NOMO-1 treated with dmso at 0.1 percent for 144 hours (cell line): ENCODE data around the gene EDEM3.
"Not testable (repeated sequence)": the region's sequence is repeated elsewhere in the genome, so short reads cannot be mapped to it uniquely, and the experiment has no call there.

Experiments used
- DNase-seq: peaks from one replicate; lab custom pipeline; 2025; ENCODE audit not compliant: unreplicated experiment; lab: John Stamatoyannopoulos, UW

Gene EDEM3

DNA sequence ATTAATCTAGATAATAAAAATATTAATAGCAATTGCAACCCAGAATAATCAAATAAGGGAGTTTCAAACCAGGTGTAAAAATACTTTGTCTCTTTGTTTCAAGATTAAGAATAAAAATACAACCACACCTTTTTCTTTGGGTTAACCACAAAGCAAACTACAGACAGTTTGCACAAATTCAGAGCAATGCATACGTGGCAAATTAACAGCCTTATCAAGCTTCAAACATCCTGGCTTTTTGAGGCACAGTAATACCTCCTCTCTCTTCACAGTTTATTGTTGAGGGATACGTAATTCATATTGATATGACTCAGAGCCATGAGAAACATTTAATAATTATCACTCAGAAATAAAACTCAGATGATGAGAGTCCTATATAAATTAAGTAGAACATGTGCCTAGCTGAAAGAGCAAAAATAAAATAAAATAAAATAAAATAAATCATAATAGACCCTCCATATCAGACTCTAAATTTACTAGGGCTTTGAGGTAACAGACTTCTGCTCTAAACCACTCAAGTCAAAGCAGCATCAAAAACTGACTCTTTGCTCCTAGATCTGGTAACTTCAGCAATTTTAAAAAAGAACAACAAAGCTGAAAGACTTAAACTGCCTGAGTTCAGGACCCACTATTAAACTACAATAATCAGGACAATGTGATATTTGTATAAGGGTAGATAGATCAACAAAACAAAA is 11.4 kb downstream of the EDEM3 start:
- no peak for DNase-seq

DNA sequence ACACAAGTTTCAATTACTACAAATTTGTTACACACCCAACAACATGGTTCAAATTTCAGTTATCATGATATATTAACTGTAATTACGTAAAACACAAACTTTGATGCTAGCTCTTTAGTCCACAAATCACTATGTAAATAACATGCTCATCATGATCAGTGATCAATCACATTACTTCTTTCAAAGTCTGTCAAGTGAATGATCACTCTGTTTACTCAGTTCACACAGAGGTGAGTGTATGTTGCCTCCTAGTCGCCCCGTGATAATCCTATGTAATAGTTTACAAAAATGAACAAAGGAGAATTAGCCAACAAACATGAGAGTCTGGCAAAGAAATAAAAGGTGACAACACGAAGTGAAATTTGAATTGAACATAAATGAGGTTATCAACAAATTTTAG is 14.3 kb downstream of the EDEM3 start:
- DNase-seq: no peak

DNA sequence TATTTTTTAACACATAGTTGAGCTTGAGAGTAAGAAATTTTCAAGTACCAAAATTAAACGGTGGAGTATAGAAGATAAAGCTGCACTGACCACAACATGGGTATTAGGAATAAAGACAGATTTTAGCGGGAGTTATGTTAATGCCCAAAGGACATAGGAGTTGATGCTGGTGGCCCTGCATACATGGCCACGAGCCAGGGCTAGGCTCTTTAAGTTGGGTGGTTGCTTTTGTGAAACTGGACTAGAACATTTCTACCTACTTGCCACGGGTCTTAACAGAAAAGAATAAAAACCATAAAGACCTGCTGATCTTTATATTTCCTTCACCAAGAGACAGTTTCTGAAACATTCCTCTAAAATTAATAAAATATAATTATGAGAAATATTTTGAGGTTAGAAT is 14.9 kb downstream of the EDEM3 start:
- DNase-seq: no peak

DNA sequence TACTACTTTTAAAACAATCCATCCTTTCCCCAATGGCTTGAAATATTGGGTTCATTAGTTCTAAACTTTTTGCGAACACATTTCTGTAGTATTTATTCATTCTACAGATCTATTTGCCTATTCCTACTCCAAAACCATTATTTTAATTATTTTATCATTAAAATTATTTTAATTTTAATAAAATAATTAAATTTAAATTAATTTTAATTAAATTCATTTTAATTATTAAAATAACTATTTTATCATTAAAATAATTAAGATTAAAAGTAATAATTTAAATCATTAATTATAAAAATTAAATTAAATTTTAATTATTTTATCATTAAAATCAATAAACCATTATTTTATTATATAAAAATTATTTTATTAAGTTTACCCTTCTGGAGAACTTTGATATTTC is 15.6 kb downstream of the EDEM3 start:
- DNase-seq: no peak

DNA sequence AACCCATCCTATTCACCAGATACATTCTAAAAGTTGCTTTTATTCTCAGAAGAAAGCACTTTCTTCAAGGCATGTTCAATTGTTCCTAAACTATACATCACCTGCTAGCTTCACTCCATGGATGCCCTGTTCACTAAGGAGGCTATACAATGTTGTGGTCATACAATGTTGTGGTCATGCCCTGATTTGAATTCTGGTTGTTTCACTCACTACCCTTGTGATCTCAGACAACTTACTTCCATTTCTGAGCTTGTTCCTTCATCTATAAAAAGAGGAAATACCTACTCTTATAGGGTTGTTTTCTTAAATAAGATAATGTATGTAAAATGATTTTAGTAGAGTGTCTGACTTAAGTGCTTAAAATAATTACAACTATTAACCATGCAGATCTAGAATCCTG is 19.7 kb downstream of the EDEM3 start:
- DNase-seq: no peak

DNA sequence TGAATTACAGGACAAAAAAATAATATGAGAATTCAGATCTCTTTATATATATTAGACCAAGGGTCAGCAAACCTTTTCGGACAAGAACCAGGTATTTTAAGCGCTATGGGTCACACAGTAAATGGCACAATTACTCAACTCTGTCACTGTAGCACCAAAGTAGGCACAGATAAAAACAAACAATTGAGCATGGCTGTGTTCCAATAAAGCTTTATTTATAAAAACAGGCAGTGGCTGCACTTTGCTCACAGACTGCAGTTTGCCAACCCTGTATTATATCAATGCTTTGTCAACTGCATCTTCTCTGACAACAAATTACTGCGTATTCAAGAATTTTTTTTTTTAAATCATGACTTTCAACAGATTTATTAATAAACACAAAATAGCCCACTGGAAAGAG is 29.8 kb downstream of the EDEM3 start:
- no peak for DNase-seq

DNA sequence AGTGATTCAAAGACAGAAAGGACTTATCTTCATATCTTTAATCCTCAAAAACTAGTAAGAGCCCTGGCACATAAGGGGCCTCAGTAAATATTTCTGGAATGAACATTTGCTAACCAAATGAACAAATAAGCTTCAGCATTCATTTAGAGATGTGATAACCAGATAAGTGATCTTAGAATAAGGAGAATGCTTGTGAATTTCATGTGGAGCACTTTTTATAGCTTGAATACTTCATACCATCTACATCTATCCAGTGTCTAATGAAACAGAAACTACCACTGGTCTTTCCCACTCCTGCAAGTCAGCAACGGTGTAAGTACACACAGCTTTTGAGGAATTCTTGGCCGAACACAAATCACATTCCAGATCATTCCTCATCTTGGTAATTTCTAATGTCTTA is 38.5 kb downstream of the EDEM3 start:
- no peak for DNase-seq

DNA sequence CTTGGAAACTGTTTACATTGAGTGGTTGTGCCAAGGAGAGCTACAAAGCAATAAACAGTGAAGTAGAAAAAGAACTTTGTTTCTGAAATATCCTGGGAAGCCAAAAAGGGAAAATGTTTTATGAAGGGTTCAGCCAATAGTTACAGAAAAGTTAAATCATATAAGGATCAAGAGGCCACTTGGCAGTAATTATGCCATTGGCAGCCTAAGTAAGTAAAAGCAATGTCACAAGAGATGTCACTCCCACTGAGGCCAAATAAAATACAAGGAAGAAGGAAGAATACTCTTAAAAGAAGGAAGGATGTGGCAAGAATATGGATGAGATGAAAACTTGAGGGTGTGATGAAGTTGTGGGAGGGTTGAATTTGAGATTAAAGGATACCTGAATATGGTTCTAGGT is 45.2 kb downstream of the EDEM3 start:
- DNase-seq: no peak

DNA sequence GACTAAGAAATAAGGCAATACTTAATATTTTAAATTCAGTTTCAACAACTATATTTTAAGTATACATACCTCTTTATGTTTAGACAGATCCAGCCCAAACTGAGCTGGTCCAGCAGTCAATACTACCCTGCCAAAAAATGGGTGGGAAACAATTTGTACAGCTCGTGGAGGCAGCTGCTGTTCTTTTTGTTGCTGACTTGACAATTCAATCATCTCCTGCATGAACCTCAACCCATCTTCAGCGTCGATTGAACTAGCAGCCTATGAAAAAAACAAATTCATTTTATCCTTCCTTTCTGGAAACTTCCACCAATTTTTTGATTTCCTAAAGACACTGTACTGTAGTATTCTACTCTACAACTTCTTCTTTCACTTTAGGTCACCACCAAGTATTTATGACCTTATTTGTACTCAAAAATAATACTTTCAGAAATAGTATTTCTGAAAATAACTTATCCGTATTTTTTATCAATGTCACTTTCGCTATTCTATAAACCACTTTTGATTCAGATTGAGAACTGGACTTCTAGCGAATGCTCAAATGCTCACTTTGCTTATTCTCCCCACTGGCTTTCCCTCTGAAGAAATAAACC is 46.5 kb downstream of the EDEM3 start:
- no peak for DNase-seq

DNA sequence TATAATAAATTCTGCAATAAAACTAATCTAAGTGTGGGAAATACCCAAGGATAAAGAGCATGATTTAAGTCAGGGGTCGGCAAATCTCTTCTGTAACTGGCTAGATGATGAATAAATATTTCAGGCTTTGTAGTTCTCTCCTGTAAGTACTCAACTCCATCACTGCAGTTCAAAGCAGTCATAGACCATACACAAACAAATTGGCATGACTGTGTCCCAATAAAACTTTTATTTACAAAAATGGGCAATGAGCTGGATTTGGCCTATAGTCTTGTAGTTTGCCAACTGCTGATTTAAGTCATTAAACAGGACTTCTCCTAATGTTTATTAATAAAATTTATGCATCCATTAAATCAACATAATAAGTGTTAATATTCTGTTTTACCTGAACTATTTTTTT is 49.4 kb downstream of the EDEM3 start:
- DNase-seq: no peak

DNA sequence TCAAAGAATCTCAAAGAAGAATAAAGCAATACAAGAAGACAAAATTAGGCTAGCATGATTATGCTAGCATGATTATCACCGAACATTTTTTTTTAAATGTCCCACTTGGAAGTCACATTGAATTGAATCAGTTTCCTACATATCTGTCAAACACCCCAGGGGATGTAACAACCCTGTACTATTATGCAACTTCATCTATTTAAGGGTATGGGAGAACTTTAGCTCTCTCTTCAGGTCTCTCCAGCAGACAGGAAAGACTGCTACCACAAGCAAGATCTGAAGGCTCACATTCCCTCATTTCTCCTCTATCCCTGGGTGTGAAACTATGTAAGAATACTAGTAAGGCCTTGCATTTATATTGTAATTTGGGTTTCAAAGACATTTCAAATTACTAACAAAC is 52.8 kb downstream of the EDEM3 start:
- no peak for DNase-seq

DNA sequence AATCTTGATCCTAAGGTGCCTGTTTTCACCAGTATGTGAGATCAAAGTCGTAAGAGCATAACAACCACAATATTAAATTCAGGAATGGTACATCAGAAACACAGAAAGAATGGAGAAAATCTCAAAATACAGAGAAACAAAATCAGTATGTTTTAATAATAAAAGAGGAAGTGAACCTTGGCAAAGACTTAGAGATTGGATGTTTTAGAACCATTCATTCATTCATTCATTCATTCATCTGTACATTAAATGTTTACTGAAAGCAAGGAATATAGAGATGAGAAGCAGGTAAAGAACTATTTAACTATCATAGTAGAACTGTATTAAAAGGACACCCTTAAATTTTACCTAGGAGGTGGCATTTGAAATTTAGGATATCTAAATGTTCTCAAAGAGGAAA is 55.7 kb downstream of the EDEM3 start:
- DNase-seq: no peak

DNA sequence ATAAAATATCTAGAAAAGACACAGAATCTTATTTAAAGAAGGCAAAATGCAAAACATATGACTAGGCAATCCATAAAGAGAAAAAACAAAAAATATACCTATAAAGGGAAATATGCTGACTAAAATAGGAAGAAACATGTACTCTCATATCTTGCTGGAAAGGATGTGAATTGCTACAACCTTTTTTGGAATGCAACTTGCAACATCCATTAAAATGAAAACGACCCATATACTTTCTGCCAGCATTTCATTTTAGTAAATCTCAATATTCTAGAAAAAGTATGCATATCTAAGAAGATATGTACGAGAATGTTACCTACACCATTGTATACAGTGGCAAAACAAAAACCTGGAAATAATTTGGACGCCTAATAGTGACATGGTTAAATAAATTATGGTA is 56.6 kb downstream of the EDEM3 start:
- no peak for DNase-seq

DNA sequence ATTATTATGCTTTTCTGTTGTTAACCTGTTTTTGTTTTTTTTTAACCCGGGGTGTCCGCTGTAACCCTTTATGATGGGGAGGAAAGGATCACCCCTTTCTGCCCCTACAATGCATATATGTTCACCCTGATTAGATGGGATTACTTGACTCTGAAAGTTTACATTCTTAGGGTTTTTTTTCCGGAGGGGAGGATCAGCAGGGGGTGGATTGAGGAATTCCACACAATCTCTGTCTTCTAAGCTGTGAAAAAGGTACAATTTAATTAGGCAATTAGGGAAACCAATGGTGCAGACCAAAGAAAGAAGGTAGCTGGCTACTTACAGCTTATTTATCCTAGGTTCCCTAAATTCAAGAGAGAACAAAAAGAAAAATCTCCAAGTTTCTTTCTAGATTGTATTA is 58.3 kb downstream of the EDEM3 start:
- no peak for DNase-seq

DNA sequence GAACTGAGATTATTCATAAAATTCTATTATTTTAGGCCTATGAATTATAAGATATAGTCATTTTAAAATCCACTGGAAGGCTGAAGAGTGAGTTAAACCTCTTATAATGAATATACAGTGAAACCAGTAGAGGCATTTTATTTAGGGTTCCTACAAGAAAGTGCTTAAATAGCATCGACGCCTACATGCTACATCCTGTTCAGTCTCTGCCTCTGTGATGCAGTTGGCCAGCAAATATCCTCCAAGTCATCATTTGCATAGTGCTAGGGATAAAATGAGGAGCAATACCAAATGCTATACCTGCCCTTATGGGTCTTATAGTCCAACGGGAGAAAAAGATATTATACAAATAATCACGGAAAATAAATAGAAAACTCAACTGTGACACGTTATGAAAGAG is 59.6 kb downstream of the EDEM3 start:
- no peak for DNase-seq

DNA sequence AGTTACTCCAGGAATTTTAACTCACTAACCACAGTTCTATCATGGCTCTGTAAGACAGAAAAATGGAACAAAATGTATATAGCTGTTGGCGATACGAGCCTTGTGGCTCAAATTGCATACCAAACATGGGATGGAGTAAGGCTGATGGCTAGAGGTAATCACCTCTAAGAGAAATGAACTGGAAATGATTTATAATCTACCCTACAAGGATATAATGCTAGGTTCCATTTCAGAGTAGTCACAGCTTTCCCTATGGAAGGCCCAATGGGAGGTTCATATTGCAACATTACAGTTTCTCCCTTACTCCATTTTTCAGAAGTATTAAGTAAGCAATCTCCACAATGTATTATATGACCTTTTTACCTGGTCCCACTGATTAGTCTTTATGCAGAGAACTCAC is 61.6 kb downstream of the EDEM3 start:
- DNase-seq: no peak

DNA sequence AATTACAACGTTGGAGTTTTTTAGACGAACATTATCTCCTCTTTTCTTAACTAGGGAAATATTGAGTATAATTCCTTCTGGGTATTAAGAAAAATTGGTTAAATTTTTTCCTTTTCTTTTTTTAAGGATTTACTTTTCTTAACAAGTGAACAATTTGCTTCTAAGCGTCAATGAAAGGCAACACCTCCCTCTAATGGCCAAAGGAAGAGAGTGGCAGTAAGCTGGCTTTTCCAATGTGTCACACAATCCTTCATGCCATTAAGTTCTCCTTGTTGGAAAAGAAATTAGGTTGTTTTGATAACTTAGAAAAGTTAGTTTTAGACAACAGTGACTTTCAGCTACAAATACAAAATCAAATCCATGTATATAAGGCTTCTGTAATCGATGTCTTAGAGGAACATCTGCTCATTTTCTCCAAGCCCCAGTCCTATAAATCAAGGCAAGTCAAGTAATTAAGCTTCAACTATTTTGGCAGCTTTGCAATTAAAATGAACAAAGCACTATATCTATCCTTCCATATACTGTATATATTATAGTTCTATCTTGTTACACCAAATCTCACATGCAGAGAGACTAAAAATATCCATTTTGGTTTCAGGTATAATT is 62.8 kb downstream of the EDEM3 start:
- DNase-seq: no peak

DNA sequence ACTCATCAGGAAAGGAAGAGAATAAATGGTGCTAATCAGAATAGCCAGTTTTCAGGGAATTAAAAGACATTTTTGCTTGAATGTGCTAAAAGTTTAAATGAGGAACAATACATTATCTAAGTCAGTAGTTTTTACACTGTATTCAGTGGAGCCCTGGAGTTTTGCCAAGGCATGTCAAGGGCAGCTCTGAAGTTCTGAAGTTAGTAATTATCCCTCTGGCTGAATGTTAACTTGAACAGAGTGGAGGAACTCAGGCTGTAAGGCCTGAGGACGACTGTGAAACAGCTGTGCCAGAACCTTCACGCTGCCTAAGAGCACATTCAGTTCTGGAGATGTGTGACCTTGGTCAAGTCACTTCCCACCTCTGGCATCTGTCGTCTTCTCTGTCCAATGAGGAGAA is 68.1 kb downstream of the EDEM3 start:
- no peak for DNase-seq

DNA sequence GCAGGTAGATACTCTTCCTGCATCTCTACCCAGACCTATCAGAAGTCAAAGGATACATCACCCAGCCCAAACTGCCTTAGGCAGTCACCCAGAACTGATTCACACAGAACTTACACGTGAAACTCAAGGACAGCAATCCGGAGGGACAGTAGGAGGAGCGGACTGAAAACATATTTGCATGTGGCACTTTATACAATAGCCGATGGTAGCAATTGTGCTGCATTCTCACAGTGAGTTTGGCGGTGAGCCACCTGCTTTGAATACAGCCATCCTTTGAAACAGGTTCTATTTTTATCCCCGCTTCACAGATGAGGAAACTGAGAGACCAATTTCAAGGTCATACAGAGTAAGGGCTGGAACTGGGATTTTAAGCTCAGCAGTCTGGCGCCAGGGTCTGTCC is 69.5 kb downstream of the EDEM3 start:
- no peak for DNase-seq

DNA sequence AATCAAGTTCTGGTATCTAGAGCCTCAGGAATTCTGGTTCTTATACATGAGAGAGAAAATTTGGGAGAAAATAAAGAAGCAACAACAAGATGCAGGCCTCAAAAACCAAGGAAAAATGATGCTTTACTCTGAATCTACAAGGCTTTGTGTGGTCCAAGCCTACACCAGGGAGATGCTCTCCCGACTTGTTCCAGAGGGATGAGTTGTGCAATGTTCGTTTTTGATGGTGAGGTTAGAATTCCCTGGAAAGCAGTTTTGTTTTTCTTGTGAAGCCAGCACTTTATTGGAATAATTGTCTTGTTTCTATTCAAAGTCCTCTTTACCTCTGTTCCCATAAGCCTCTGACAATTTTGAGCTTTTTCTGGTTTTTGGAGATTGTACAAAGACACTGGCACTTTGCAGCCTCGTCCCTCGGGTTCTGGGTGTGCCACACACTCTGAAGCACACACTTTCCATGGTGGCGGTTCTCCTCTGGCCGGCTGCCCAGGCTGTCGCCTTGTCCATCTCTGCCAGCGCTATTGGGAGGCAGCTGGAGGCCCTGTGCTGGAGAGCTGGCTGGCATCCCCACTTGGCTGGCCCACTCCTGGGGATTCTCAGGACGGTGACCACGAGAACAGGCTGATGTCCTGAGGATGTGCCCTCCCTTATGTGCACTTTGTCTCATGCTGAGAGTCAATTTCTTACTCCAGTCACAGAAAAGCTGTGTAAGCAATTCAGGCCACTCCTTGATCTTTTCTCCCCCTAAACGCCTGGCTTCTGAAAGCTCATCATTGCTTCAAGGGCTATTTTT is 70.2 kb downstream of the EDEM3 start:
- no peak for DNase-seq

DNA sequence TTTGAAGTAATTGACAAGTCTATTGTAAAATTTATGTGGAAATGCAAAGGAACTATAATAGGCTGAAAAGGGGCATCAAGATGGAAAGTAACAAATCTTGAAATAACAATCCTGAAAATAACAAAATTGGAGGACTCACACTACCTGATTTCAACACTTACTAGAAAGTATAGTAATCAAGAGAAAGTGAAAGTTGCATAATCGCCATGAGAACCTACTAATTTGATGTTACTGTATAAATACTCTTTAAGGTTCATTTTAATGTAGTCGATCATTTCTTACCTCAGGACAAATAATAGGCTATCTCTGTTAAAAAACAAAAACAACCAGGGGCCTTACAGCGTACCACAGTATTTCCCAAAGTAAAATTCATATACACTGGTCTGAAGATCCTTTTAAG is 71.7 kb downstream of the EDEM3 start:
- DNase-seq: no peak

DNA sequence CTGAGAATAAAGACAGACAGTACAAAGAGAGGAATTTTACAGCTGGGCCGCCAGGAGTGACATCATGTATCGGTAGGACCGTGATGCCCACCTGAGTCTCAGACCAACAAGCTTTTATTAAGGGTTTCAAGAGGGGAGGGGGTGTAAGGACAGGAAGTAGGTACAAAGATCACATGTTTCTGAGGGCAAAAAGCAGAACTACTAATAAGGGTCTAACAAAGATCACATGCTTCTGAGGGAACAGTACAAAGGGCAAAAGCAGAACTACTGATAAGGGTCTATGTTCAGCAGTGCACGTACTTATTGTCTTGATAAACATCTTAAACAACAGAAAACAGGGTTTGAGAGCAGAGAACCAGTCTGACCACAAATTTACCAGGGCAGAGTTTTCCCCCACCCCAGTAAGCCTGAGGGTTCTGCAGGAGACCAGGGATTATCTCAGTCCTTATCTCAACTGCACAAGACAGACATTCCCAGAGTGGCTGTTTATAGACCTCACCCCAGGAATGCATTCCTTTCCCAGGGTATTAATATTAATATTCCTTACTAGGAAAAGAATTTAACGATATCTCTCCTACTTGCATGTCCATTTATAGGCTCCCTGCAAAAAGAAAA is 73.9 kb downstream of the EDEM3 start:
- DNase-seq: not testable (repeated sequence)
